Measurements from ENCODE around the gene GDPGP1.
"Not testable (repeated sequence)": the region's sequence is repeated elsewhere in the genome, so short reads cannot be mapped to it uniquely, and the experiment has no call there.

Gene GDPGP1

DNA sequence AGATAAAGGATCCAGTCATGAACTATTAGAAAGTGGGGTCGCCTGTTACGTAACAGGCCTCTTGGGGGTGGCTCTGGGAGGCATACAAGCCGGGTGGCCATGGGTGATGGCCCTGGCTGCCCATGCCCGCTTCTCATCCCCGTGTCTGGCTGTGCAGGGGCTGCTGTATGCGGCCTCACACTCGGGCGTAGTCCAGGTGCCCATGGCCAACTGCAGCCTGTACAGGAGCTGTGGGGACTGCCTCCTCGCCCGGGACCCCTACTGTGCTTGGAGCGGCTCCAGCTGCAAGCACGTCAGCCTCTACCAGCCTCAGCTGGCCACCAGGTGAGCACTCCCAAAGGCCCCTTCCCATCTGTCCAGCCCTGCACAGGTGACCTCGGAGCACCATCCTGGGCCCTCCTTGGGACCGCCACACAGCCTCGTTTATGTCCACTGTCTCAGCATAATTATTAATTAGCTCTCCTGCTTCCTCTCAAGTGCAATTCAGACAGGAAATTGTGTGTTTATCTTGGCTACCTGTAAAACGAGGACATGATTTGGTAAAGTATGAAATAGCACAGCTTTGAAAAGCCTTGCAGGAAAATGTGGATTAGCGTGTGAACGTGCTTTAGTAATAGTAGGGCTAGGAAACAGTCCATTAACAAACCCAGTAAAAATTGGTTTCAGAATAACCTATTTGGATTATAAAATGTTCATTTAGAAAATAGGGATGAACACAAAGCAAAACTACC lies 8.3 kb upstream of the GDPGP1 start:
- DNase-seq (ENCODE audit: low read depth) = no peak

DNA sequence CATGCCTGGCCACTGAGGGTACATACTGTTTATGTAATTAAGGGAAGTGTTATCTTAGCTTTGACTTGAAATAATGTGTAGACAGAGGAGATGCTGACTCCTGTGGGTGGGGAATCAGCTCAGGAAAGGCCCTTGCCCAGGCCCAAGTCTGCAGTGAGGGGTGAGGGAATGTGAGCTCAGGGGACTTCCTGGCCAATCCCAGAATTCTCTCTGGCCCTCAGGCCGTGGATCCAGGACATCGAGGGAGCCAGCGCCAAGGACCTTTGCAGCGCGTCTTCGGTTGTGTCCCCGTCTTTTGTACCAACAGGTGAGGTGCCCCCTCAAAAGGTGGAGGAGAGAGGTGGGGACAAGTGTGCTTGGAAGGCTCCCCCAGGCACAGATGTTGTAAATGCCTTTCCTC lies 6.7 kb upstream of the GDPGP1 start:
- no peak for DNase-seq (ENCODE audit: low read depth)

DNA sequence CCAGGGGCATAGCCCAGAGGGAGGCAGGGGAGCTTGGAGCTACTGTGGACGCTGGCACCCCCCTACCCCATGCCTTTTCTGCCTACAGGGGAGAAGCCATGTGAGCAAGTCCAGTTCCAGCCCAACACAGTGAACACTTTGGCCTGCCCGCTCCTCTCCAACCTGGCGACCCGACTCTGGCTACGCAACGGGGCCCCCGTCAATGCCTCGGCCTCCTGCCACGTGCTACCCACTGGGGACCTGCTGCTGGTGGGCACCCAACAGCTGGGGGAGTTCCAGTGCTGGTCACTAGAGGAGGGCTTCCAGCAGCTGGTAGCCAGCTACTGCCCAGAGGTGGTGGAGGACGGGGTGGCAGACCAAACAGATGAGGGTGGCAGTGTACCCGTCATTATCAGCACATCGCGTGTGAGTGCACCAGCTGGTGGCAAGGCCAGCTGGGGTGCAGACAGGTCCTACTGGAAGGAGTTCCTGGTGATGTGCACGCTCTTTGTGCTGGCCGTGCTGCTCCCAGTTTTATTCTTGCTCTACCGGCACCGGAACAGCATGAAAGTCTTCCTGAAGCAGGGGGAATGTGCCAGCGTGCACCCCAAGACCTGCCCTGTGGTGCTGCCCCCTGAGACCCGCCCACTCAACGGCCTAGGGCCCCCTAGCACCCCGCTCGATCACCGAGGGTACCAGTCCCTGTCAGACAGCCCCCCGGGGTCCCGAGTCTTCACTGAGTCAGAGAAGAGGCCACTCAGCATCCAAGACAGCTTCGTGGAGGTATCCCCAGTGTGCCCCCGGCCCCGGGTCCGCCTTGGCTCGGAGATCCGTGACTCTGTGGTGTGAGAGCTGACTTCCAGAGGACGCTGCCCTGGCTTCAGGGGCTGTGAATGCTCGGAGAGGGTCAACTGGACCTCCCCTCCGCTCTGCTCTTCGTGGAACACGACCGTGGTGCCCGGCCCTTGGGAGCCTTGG lies 5.9 kb upstream of the GDPGP1 start:
- DNase-seq (ENCODE audit: low read depth) = no peak

DNA sequence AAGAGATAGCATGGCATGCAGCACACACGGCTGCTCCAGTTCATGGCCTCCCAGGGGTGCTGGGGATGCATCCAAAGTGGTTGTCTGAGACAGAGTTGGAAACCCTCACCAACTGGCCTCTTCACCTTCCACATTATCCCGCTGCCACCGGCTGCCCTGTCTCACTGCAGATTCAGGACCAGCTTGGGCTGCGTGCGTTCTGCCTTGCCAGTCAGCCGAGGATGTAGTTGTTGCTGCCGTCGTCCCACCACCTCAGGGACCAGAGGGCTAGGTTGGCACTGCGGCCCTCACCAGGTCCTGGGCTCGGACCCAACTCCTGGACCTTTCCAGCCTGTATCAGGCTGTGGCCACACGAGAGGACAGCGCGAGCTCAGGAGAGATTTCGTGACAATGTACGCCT lies 5.0 kb upstream of the GDPGP1 start:
- DNase-seq (ENCODE audit: low read depth) = no peak

DNA sequence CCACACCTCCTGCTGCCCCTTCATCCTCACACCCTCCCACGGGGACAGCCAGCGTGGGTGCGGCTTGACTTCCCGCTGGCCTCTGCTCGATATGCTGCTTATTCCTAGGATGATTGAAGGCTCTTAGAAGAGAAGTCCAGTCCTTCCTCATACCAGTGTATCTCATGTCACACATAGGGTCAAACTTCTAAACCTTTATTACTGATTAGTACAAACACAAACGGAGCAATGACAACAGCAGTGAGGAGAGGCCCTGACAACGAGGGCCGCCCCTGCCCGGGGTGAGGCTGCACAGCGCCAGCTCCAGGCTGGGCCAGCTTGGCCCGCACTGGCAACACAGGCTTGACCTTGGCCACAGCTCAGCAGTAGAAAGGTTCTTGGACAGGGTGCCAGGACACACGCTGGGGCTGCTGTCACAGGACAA lies 3.9 kb upstream of the GDPGP1 start:
- no peak for DNase-seq (ENCODE audit: low read depth)

DNA sequence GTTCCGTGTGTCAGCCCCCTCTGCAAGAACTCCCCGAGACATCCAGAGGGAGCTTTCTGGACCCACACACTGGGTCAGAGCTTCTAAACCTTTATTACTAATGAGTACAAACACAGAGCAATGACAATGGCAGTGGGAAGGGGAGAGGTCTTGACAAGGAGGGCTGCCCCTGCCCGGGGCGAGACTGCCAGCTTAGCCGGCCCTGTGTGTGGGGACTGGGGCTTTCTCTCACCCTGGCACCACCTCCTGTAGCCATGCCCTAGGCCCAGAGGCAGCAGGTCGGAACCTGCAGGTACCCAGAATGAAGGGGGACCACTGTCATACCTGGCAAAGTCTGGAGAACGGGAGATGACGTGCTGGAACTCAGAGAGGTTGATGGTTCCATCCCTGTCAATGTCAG lies 3.4 kb upstream of the GDPGP1 start:
- no peak for DNase-seq (ENCODE audit: low read depth)

DNA sequence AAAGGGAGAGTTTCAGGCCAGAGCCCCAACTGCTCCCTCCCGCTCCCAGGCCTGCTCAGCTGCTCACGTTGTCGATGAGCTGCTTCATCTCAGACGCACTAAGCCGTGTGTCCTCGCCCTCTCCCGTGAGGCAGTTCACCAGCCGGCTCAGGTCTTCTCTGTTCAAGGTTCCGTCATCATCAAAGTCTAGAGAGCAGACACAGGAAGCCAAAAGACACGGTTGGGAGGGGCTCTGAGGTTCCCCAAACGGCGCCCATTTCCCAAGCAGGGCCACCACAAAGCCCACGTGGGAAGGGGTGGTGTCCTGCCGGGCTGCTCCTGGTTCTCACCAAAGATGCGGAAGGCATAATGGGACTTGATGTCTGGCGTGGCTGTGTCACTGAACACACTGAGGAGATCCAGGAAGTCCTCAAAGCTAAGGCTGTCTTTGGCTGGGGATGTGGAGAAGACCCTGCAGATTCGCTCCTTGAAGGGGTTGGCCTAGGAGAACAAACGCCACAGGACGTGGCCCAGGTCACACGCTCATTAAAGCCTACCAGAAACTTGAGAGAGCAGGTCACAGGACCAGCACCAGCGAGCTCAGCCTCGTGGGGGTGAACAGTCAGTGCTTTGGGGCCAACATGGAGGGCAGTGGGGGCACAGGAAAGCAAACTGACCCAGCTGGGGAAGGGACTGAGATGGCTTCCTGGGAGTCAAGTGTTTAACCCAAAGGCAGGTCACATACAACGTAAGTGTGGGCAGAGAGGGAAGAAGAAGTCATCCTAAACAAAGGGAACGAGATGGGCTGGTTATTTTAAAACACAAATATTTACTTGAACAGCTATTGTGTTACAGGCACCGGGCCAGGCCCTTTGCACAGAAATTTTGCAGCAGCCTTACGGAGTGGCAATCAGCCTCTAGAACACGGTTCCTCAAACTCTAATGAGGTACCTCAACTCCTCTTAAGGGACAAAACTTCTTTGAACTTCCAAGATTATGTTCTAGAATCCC lies 2.7 kb upstream of the GDPGP1 start:
- peak; percentile 56 for DNase-seq (ENCODE audit: low read depth)

DNA sequence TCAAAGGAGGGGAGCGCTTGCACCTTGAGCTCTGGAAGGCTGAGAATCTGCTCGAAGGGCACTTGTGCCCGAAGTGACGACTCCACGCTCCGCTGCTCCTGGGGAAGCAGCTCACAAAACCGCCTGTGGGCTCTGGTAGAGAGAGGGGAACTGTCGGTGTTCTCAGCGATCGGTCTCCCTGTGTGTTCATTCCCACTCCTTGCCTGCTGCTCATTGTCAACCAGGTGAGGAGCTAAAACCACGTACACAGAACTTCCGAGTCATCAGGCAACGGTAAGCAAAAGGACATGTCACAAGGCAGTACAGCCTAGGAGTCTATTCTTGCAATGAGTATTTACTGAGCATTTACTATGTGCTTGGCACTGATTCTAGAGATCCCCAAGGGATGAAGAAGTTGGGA lies 1.8 kb upstream of the GDPGP1 start:
- DNase-seq (ENCODE audit: low read depth) = no peak

DNA sequence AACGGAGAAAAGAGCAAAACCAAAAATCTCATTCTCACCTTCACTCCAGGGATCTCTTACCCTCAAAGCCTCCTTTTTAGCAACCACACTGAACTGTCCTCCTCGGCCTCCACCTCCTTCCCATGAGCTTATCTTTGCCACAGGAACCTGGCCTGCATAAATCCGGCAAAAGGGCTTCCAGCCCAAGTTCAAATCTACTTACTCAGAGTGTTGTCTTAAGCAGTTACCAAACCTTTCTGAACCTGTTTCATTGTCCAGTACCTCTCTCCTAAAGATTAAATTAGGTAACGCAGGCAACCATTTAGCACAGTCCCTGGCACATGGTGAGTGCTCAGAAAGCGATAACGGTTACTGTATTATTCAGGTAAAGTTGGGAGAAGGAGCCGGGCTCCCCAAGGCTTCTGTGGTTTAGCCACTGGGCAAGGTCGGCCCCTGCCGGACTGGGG lies 1.0 kb upstream of the GDPGP1 start:
- DNase-seq (ENCODE audit: low read depth) = no peak

DNA sequence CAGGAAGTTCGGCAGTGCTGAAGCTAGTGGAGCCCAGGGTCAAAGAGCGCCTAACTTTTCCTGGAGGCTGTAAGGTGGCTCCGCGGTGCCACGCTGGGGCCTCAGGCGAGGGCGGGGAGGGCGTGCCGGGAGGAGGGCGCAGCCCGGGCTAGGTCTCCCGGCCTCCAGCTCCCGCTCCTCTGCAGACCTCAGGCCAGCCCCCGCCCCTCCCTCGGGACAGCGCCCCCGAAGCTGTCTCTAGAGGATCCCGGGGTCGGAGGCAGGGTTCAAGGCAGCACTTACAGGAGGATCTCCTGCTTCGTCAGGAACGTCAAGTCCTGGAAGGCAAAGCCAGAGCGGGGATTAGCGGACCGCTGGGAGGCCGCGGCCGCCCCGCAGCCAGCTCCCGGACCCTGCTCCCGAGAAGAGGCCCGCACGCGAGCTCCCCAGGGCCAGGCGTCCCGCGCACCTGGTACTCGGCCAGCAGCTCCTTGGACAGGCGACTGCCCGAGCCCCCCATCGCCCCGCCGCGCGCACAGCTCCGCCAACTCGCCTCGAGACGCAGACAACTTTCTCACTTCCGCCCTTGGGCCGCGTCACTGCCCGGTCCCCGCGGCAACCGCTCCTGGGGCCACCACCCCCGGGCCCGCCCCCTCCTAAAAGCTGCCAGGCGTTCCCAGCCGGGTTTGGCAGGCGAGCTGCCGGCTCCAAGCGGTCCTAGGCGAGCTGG lies 468 bp upstream of the GDPGP1 start, which contains the start of gene CIB1:
TSS of gene CIB1 (minus strand) at position 555 of the 709 bp plus-strand sequence. CDS start at position 499, 56 bp downstream.
- DNase-seq (ENCODE audit: low read depth) = peak; percentile 90

DNA sequence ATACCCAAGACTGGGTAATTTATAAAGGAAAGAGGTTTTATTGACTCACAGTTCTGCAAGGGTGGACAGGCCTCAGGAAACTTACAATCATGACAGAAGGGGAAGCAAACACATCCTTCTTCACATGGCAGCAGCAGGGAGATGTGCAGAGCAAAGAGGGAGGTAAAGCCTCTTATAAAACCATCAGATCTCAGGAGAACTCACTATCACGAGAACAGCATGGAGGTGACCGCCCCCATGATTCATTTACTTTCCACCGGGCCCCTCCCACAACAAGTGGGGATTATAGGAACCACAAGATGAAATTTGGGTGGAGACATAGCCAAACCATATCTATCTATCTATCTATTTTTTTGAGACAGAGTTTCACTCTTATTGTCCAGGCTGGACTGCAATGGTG lies 5.4 kb downstream of the GDPGP1 start:
- no peak for DNase-seq (ENCODE audit: low read depth)

DNA sequence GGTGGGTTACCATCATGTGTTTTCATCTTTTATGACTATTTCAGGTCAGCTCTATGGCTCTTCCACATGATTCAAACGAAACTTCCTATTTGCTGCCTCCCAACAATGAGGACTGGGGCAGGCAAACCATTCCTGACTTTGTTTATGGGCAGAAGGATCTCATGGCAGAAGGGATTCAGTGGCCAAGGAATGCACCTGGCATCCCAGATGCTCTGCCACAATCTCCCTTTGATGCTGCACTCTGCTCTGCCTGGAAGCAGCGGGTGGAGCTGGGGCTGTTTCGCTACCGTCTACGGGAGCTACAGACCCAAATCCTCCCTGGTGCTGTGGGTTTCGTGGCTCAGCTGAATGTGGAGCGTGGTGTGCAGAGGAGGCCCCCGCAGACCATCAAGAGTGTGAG lies 6.8 kb downstream of the GDPGP1 start:
- no peak for DNase-seq (ENCODE audit: low read depth)

DNA sequence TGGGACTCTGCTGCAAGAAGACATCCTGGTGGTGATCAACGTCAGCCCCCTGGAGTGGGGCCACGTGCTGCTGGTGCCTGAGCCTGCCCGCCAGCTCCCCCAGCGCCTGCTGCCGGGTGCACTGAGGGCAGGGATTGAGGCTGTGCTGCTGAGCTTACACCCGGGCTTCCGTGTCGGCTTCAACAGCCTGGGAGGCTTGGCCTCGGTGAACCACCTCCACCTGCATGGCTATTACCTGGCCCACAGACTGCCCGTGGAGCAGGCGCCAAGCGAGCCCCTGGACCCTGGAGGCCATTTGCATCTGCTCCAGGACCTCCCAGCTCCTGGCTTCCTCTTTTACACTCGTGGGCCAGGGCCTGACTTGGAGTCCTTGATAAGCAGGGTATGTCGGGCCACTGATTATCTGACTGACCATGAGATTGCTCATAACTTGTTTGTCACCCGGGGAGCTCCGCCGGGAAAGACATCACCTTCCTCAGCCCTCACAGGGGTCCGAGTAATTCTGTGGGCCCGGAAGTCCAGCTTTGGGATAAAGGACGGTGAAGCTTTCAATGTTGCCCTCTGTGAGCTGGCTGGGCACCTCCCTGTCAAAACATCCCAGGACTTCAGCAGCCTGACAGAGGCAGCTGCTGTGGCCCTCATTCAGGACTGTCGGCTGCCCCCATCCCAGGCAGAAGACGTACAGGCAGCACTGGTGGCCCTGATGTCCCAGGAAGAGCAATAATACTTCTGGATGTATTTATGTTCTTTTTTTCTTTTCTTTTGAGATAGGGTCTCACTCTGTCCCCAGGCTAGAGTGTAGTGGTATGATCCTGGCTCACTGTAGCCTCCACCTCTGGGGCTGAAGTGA lies 7.6 kb downstream of the GDPGP1 start:
- DNase-seq (ENCODE audit: low read depth) = no peak

DNA sequence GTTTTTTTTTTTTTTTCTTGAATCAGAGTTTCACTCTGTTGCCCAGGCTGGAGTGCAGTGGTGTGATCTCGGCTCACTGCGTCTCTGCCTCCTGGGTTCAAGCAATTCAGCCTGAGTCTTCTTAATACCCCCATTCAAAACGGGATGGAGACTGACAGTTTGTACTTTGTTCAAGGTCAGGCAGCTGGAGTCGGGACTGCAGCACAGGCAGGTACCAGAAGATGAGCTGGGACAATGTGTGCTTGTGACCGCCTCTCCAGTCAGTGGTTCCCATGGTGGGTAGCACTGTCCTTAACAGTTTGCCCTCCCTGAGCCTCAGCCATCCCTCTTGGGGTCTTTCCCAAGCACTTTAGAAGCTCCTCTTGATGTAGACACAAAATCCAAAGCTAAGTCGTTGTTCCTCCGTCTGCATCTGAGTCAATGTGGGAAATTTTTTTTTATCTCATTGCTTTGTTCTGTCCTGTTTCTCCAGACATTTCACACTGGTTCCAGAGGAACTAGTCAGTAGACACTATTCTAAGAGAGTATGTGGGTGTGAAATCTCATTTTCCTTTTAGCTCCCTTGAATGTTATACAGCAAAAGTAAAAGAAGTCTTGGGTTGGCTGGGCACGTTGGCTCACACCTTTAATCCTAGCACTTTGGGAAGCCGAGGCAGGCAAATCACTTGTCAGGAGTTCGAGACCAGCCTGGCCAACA lies 10.1 kb downstream of the GDPGP1 start:
- no peak for DNase-seq (ENCODE audit: low read depth)

DNA sequence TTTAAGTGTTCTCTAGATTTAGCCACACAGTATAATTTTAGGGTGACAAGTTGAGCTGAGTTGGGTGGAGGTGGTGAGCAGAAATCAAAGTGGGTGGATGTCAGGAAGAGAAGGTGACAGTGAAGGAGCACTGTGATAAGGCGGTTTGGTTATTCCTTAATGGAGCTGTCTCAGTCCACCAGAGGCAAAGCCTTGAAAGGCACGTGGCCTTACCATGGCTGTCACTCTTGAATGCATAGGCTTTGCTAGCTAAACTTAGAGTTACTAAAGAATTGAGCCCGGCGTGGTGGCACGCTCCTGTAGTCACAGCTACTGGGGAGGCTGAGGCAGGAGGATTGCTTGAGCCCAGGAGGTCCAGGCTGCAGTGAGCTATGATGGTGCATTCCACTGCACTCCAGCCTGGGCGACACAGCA lies 14.8 kb downstream of the GDPGP1 start:
- no peak for DNase-seq (ENCODE audit: low read depth)

DNA sequence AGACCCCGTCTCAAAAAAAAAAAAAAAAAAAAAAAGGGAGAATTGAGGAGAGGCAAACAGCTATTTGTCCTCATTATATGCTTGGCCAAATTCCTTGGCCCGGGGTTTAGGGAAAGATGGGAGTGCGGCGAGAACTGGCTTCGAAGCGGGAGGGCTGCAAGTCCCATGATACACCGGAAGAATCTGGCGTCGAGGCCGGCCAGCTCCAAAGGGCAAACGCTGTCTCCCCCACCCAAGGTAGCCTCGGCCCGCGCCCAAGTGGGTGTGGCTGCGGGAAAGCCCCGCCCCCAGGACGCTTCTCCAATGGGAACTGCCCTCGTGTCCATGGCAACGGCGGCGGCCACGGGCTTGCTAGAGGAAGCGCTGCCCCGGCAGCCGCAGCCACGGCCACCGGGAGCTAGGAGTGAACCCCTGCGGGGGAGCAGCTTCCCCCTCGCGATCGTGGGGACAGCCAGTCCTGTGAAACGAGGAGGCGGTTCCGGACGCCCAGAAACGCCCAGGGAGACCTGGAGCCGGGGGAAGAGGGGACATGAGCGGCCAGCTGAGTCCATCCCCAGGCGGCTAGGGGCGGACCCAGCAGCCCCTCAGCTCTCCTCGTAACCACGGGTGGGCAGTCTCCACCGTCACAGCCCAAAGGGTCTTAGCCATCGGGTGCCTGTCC lies 15.3 kb downstream of the GDPGP1 start, which contains the start of gene TTLL13:
TSS of gene TTLL13 (plus strand) at position 354 of the 661 bp plus-strand sequence. CDS start 1,075 bp downstream, outside the sequence.
- DNase-seq (ENCODE audit: low read depth) = peak; percentile 62

DNA sequence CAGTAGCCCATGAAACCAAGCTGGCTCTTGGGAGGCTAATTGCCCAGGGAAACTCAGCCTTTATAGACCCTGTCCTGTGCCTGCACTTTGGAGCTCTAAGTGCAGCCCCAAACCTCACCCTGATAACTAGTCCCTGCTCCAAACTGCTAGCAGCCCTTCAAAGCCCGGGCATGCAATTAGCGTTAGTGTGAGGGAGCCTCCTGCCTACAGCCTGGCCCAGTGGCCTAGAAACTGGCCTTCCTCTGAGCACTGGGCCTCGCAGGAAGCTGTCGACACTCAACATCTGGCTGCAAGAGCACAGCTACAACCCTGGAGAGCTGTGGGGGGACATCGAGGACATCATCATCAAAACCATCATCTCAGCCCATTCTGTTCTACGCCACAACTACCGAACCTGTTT lies 23.8 kb downstream of the GDPGP1 start:
- DNase-seq (ENCODE audit: low read depth) = no peak

DNA sequence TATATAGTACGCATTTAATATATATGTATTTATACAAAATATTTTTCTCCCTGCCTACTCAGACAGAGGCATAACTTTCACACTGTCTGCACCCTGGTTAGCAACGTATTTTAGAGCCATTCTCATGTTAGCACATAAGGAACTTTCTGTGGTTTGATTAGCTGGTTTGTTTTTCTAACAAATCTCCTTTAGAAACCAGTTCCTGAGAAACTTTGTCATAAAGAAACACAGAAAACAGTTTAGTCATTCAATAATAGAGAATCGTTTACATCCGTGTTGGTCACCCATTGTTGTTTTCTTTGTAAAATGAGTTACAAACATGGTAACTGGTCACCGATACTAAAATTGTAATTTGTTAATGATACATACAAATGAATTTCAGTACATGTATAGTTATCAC lies 25.5 kb downstream of the GDPGP1 start:
- DNase-seq (ENCODE audit: low read depth) = no peak

DNA sequence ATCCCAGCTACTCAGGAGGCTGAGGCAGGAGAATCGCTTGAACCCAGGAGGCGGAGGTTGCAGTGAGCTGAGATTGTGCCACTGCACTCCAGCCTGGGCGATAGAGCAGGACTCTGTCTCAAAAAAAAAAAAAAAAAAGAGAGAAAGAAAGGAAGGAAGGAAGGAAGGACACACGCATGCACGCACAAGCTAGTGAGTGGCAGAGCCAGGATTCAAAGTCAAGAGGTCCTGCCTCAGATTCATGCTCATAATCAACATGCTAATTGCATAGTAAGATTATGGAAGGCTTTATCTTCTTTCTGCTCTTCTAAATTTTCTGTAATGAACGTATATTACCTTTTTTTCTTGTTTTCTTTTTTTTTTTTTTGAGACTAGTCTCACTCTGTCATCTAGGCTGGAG lies 26.7 kb downstream of the GDPGP1 start:
- not testable (repeated sequence) for DNase-seq (ENCODE audit: low read depth)

Data from stimulated activated CD8-positive, alpha-beta memory T cell treated with anti-CD3 and anti-CD28 coated beads, Interleukin-12 subunit alpha, Interleukin-12 subunit beta, amount 100 ng/mL, for 1 hour (primary cell).